Measurements from ENCODE around the gene SDHB.

Gene SDHB

DNA sequence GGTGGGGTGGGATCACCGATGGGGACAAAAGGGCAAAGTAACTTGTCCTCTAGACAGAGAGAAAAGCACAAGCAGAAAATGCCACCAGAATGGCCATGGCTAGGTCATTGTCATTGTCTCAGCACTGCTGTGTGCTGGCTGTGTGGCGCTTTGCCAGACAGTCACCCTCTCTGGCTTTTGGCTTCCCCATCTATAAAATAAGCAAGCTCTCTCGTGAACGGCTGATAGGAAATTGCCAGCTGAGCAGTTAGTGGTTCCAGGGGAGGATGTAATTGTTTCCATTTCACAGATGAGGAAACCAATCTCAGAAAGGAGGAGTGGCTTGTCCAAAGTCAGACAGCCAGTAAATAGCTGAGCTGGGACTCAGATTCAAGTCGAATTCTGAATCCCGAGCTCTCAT is 32.9 kb upstream of the SDHB start:
- TF ChIP-seq, protein P1, sequence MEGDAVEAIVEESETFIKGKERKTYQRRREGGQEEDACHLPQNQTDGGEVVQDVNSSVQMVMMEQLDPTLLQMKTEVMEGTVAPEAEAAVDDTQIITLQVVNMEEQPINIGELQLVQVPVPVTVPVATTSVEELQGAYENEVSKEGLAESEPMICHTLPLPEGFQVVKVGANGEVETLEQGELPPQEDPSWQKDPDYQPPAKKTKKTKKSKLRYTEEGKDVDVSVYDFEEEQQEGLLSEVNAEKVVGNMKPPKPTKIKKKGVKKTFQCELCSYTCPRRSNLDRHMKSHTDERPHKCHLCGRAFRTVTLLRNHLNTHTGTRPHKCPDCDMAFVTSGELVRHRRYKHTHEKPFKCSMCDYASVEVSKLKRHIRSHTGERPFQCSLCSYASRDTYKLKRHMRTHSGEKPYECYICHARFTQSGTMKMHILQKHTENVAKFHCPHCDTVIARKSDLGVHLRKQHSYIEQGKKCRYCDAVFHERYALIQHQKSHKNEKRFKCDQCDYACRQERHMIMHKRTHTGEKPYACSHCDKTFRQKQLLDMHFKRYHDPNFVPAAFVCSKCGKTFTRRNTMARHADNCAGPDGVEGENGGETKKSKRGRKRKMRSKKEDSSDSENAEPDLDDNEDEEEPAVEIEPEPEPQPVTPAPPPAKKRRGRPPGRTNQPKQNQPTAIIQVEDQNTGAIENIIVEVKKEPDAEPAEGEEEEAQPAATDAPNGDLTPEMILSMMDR (conservative IDR thresholded peaks at IDR 0.05): no peak
- H3K27ac ChIP-seq: no peak overlapping the region

GRCh38 chr1:17084787-17085186 is 31.0 kb upstream of the SDHB start:
- TF ChIP-seq, protein P1 (conservative IDR thresholded peaks at IDR 0.05): no peak
- no peak overlapping the region for H3K27ac ChIP-seq

- TF ChIP-seq, protein P1 (conservative IDR thresholded peaks at IDR 0.05): no peak
- H3K27ac ChIP-seq: no peak overlapping the region
Measured at GRCh38 chr1:17082761-17083160, 28.9 kb upstream of the SDHB start.

GRCh38 chr1:17081439-17081838 is 27.6 kb upstream of the SDHB start:
- H3K27ac ChIP-seq: no peak overlapping the region
- TF ChIP-seq, protein P1 (conservative IDR thresholded peaks at IDR 0.05): no peak

- TF ChIP-seq, protein P1 (conservative IDR thresholded peaks at IDR 0.05): no peak
- H3K27ac ChIP-seq: no peak overlapping the region
Measured at GRCh38 chr1:17080880-17081279, 27.0 kb upstream of the SDHB start.

DNA sequence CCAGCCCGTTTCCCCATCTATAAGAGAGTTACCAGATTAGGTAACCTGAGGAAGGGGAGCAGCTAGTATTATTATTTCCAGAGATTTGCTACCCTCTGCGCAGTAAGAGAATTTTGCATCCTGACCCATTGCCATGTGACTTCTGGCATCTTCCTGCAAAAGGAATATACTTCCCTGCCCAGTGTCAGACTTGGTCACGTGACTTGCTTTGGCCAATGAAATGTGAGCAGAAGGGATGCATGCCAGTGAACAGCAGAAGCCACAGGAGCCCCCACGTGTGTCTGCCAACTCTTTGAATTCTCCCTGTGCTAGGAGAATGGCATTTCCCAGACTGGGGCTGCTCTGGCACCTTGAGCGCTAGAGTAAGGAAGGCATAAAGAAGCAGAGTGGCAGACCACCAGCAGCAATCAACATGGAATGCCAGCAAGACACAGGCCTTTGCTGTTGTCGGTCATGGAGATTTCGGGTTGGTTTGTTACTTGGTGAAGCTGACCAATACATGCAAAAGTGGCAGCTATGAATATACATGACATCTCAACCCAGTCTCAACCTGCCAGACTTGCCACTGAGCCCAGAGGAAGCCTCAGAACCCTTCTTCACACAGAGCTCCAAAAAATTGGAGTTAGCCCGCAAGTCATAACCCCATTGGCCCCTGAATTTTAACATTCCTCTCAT is 26.4 kb upstream of the SDHB start:
- TF ChIP-seq, protein P1 (conservative IDR thresholded peaks at IDR 0.05): no peak
- no peak overlapping the region for H3K27ac ChIP-seq

- TF ChIP-seq, protein P1 (conservative IDR thresholded peaks at IDR 0.05): no peak
- H3K27ac ChIP-seq: no peak overlapping the region
Measured at GRCh38 chr1:17078991-17079868, 25.4 kb upstream of the SDHB start.
